Body of pancreas (tissue), 4 donors: Measurements from ENCODE around the gene GTF2H3.

ENCODE experiments used
- POLR2A ChIP-seq, 3 donors: fragments of 450-650 bp; IDR thresholded peaks; one replicate each; pipeline ENCODE4 v1.6.1; 2016; ENCODE audit warnings: antibody characterized with exemption in 3 of 3, mild to moderate bottlenecking in 2 of 3
- TF ChIP-seq, protein P1 (sequence below), 7 experiments: fragments of 450-650 bp in 4 of 7; fragments of 200-600 bp in 3 of 7; sonication (generic) in 3 of 7; IDR thresholded peaks; one replicate each; pipeline ENCODE4 v1.5.1; 2016 to 2019; ENCODE audit warnings: antibody characterized with exemption in 7 of 7

DNA sequence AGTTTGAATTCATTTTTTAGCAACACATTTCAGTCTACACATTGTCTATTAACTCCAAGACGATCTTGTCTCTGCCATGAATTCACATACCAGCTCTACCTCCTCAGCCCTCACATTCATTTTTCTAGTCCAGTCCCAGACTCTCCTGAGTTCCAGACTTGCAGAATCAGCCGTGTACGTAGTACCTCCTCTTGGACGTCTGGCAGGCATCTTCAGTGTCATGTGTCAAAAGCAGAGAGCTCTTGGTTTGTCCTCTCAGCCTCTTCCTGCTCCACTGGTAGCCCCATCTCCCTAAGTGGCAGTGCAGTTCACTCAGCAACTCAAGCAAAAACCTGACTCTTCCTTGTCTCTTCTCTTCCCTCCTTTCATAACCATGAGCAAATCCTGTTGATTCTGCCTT lies 22.8 kb downstream of the GTF2H3 start:
- TF ChIP-seq, protein P1, sequence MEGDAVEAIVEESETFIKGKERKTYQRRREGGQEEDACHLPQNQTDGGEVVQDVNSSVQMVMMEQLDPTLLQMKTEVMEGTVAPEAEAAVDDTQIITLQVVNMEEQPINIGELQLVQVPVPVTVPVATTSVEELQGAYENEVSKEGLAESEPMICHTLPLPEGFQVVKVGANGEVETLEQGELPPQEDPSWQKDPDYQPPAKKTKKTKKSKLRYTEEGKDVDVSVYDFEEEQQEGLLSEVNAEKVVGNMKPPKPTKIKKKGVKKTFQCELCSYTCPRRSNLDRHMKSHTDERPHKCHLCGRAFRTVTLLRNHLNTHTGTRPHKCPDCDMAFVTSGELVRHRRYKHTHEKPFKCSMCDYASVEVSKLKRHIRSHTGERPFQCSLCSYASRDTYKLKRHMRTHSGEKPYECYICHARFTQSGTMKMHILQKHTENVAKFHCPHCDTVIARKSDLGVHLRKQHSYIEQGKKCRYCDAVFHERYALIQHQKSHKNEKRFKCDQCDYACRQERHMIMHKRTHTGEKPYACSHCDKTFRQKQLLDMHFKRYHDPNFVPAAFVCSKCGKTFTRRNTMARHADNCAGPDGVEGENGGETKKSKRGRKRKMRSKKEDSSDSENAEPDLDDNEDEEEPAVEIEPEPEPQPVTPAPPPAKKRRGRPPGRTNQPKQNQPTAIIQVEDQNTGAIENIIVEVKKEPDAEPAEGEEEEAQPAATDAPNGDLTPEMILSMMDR (IDR thresholded peaks at IDR 0.05): no peak
- no peak for TF ChIP-seq POLR2A (IDR thresholded peaks at IDR 0.05)
